Neural crest cell (in vitro differentiated cells): ENCODE data around the gene THOC1. TPM values are rescaled to one million over a fixed set of nuclear protein-coding genes. Genes with fewer than 3 reads are reported as not detected.
A peak's percentile ranks its signal among the peaks of the same experiment; 100 is the strongest.

Experiments
- DNase-seq: peaks from one replicate; pipeline ENCODE4 v3.0.0; 2021; ENCODE audit warnings: low read depth, mixed read lengths, low spot score
- H3K27ac Mint-ChIP-seq: one replicate; pipeline ENCODE4 v1.8.0; 2021; ENCODE audit warnings: mild to moderate bottlenecking, mixed read lengths; ENCODE audit not compliant: unreplicated experiment
- H3K27me3 Mint-ChIP-seq: 2 replicates; pipeline ENCODE4 v1.8.0; 2021; ENCODE audit warnings: low read depth, mild to moderate bottlenecking, mixed read lengths
- H3K36me3 Mint-ChIP-seq: 2 replicates; pipeline ENCODE4 v1.8.0; 2021; ENCODE audit warnings: low read depth, mild to moderate bottlenecking, mixed read lengths
- H3K4me1 Mint-ChIP-seq: 2 replicates; pipeline ENCODE4 v1.8.0; 2021; ENCODE audit warnings: mixed read lengths
- H3K4me3 Mint-ChIP-seq: one replicate; pipeline ENCODE4 v1.8.0; 2021; ENCODE audit warnings: mild to moderate bottlenecking, mixed read lengths
- H3K9me3 Mint-ChIP-seq: 2 replicates; pipeline ENCODE4 v1.8.0; 2021; ENCODE audit warnings: mixed read lengths
- total RNA-seq: library from RNA; stranded (reverse); gene quantifications from 2 replicates; pipeline ENCODE4 v1.2.1, GENCODE V29; 2021
- TF ChIP-seq, protein P1 (sequence below): fragments of 200-600 bp; sonication (generic); conservative IDR thresholded peaks from 2 replicates; pipeline ENCODE4 v1.5.0; 2021; ENCODE audit warnings: antibody characterized with exemption, mild to moderate bottlenecking

The THOC1 gene
- total RNA-seq, 1 donor from 2014 or later = 77.5 TPM

- Mint-ChIP-seq H3K4me3 (no peak overlapping the region), H3K27ac (no peak overlapping the region), H3K9me3 (no peaks in the 10 kb centered on the region), H3K4me1 (peaks cover 7% of the 10 kb centered on the region), H3K36me3 (no peaks in the 10 kb centered on the region), H3K27me3 (no peaks in the 10 kb centered on the region)
- no peak for DNase-seq
- TF ChIP-seq, protein P1, sequence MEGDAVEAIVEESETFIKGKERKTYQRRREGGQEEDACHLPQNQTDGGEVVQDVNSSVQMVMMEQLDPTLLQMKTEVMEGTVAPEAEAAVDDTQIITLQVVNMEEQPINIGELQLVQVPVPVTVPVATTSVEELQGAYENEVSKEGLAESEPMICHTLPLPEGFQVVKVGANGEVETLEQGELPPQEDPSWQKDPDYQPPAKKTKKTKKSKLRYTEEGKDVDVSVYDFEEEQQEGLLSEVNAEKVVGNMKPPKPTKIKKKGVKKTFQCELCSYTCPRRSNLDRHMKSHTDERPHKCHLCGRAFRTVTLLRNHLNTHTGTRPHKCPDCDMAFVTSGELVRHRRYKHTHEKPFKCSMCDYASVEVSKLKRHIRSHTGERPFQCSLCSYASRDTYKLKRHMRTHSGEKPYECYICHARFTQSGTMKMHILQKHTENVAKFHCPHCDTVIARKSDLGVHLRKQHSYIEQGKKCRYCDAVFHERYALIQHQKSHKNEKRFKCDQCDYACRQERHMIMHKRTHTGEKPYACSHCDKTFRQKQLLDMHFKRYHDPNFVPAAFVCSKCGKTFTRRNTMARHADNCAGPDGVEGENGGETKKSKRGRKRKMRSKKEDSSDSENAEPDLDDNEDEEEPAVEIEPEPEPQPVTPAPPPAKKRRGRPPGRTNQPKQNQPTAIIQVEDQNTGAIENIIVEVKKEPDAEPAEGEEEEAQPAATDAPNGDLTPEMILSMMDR = no peak
Measured at GRCh38 chr18:274313-274712, 6.5 kb upstream of the THOC1 start.

DNA sequence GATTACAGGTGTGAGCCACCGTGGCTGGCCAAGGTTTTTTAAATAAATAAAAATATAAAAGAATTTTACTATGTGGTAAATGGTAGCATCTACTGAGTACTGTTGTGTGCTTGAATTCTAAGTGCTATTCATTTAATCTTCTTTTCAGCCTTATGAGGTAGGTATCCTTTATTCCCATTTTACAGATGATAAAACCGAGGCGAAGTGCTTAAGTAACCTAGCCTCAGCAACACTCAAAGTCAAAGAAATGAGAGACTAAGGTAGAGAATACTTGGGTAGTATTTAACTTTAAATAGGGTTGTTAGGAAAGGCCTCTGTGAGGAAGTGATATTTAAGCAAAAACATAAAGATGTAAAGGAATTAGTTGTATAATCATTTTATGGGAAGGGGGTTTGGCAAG lies 5.7 kb upstream of the THOC1 start:
- Mint-ChIP-seq H3K27ac (no peak overlapping the region), H3K27me3 (no peaks in the 10 kb centered on the region)

DNA sequence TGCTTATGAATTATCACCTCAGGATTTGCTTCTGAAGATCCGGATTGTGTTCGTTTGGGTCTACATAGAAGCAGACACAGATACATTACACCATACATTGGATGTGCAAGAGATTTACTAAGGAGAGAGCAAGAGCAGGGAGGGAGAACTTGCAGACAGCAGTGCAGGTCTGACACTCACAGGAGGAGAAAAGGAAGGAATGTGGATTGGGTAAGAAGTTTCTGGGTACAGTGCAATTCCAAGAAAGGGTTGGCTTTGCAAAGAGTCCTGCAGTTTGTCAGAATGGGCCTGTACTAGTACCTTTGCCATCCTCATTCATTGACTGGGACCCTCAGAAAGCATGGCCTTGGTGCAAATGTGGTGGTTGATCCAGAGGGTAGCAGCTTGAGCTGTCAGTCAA lies 4.8 kb upstream of the THOC1 start:
- no peak for DNase-seq
- TF ChIP-seq, protein P1 = no peak
- H3K4me3 Mint-ChIP-seq = no peak overlapping the region
- H3K9me3 Mint-ChIP-seq = no peaks in the 10 kb centered on the region
- no peak overlapping the region for H3K27ac Mint-ChIP-seq
- H3K36me3 Mint-ChIP-seq = no peaks in the 10 kb centered on the region
- H3K4me1 Mint-ChIP-seq = peaks cover 17% of the 10 kb centered on the region
- no peaks in the 10 kb centered on the region for H3K27me3 Mint-ChIP-seq

More for the DNA sequence above, 5.7 kb upstream of the THOC1 start:
- DNase-seq = no peak
- H3K9me3 Mint-ChIP-seq = no peaks in the 10 kb centered on the region
- TF ChIP-seq, protein P1 = no peak
- no peak overlapping the region for H3K4me3 Mint-ChIP-seq
- peaks cover 12% of the 10 kb centered on the region for H3K4me1 Mint-ChIP-seq
- H3K36me3 Mint-ChIP-seq = no peaks in the 10 kb centered on the region

- peak overlapping the region; percentile 52 for H3K27ac Mint-ChIP-seq
- no peaks in the 10 kb centered on the region for H3K9me3 Mint-ChIP-seq
- H3K4me1 Mint-ChIP-seq = peaks cover 27% of the 10 kb centered on the region
- peak overlapping the region; percentile 100 for H3K4me3 Mint-ChIP-seq
- no peak for DNase-seq
- no peaks in the 10 kb centered on the region for H3K27me3 Mint-ChIP-seq
- TF ChIP-seq, protein P1 = no peak
- no peaks in the 10 kb centered on the region for H3K36me3 Mint-ChIP-seq
Measured at GRCh38 chr18:269480-270095, 1.7 kb upstream of the THOC1 start.

DNA sequence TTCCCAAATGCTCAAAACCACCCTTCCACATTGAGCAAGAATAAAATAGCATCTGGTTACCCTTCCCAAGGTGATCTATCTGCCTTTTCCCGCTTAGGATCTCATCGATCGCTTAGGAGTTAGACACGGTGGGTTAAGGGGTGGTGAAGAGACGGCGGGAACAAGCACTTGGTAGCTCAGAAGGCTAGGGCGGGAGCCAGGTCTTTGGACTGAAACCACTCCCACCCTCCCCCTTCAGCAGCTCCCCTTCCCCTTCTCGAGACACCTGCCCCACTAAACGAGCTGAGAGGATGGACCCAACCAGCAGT lies 513 bp downstream of the THOC1 start:
- no peak for DNase-seq
- Mint-ChIP-seq H3K9me3 (no peaks in the 10 kb centered on the region), H3K4me1 (peaks cover 27% of the 10 kb centered on the region), H3K4me3 (peak overlapping the region; percentile 100), H3K27me3 (no peaks in the 10 kb centered on the region), H3K27ac (peak overlapping the region; percentile 99), H3K36me3 (peaks cover 6% of the 10 kb centered on the region)
- TF ChIP-seq, protein P1 = no peak
